ENCODE data around the gene C7orf57. TPM values are rescaled to one million over a fixed set of nuclear protein-coding genes. Genes with fewer than 3 reads are reported as not detected.
"Not testable (repeated sequence)": the region's sequence is repeated elsewhere in the genome, so short reads cannot be mapped to it uniquely, and the experiment has no call there.

Gene C7orf57
- total and polyA plus RNA-seq, 10 of the 15 experiments (the other 5 are each of a cell fraction or from before 2014, with no cell fraction given) = 0.04 to 0.21 (median 0.10) TPM; not detected in 5

DNA sequence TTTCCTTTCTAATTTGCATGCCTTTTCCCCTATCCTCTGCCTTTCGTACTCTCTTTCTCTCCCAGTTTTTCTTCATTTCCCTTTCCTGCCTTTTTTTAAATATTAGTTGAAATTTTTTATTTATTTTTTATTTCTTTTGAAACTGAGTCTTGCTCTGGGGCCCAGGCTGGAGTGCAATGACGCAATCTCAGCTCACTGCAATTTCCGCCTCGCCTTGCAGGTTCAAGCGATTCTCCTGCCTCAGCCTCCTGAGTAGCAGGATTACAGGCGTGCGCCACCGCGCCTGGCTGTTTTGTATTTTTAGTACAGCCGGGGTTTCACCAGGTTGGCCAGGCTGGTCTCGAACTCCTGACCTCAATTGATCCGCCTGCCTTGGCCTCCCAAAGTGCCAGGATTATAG, 35.9 kb upstream of the C7orf57 start (continued):
- TF ChIP-seq, protein P1, sequence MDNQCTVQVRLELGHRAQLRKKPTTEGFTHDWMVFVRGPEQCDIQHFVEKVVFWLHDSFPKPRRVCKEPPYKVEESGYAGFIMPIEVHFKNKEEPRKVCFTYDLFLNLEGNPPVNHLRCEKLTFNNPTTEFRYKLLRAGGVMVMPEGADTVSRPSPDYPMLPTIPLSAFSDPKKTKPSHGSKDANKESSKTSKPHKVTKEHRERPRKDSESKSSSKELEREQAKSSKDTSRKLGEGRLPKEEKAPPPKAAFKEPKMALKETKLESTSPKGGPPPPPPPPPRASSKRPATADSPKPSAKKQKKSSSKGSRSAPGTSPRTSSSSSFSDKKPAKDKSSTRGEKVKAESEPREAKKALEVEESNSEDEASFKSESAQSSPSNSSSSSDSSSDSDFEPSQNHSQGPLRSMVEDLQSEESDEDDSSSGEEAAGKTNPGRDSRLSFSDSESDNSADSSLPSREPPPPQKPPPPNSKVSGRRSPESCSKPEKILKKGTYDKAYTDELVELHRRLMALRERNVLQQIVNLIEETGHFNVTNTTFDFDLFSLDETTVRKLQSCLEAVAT (IDR thresholded peaks at IDR 0.05) = no peak
- TF ChIP-seq, protein P2, sequence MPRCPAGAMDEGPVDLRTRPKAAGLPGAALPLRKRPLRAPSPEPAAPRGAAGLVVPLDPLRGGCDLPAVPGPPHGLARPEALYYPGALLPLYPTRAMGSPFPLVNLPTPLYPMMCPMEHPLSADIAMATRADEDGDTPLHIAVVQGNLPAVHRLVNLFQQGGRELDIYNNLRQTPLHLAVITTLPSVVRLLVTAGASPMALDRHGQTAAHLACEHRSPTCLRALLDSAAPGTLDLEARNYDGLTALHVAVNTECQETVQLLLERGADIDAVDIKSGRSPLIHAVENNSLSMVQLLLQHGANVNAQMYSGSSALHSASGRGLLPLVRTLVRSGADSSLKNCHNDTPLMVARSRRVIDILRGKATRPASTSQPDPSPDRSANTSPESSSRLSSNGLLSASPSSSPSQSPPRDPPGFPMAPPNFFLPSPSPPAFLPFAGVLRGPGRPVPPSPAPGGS (IDR thresholded peaks at IDR 0.05; ENCODE audit: borderline replicate concordance, insufficient read depth, low read depth, low read length, poor library complexity, severe bottlenecking) = no peak
- TF ChIP-seq, protein P3, sequence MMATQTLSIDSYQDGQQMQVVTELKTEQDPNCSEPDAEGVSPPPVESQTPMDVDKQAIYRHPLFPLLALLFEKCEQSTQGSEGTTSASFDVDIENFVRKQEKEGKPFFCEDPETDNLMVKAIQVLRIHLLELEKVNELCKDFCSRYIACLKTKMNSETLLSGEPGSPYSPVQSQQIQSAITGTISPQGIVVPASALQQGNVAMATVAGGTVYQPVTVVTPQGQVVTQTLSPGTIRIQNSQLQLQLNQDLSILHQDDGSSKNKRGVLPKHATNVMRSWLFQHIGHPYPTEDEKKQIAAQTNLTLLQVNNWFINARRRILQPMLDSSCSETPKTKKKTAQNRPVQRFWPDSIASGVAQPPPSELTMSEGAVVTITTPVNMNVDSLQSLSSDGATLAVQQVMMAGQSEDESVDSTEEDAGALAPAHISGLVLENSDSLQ (IDR thresholded peaks at IDR 0.05) = no peak
- no peak for TF ChIP-seq ZSCAN29 (IDR thresholded peaks at IDR 0.05)
- TF ChIP-seq, protein P4, sequence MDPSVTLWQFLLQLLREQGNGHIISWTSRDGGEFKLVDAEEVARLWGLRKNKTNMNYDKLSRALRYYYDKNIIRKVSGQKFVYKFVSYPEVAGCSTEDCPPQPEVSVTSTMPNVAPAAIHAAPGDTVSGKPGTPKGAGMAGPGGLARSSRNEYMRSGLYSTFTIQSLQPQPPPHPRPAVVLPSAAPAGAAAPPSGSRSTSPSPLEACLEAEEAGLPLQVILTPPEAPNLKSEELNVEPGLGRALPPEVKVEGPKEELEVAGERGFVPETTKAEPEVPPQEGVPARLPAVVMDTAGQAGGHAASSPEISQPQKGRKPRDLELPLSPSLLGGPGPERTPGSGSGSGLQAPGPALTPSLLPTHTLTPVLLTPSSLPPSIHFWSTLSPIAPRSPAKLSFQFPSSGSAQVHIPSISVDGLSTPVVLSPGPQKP (IDR thresholded peaks at IDR 0.05; ENCODE audit: low read depth, low read length) = no peak
- TF ChIP-seq YY1 (IDR thresholded peaks at IDR 0.05; ENCODE audit: low read depth, low read length) = no peak
- no peak for TF ChIP-seq IKZF1 (conservative IDR thresholded peaks at IDR 0.05)

DNA sequence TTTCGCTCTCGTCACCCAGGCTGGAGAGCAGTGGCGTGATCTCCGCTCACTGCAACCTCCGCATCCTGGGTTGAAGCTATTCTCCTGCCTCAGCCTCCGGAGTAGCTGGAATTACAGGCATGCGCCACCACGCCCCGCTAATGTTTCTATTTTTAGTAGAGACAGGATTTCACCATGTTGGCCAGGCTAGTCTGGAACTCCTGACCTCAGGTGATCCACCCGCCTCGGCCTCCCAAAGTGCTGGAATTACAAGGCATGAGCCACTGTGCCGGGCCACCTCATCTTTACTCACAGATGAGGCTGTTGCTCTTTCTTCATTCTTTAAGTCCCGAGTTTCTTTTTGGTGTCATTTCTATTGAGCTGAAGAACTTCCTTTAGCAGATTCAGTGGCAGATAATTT, 35.2 kb upstream of the C7orf57 start:
- H4K20me1 ChIP-seq (ENCODE audit: control insufficient read depth, insufficient read depth); BruUV-seq (replicated peaks); intact Hi-C loops (cut with micrococcal nuclease; ENCODE audit: unreplicated experiment); in situ Hi-C loops (cut with MboI); ATAC-seq; H3K4me2 ChIP-seq (ENCODE audit: control insufficient read depth, insufficient read depth); H2AFZ ChIP-seq (ENCODE audit: control insufficient read depth, low read depth, low read length); H3K79me2 ChIP-seq (ENCODE audit: control insufficient read depth, insufficient read depth, low read length); DNase-seq (ENCODE audit: low read depth, low spot score); H3K9me3 ChIP-seq (replicated peaks; ENCODE audit: control insufficient read depth, insufficient read depth, low read length); H3K36me3 ChIP-seq (ENCODE audit: control insufficient read depth in 2 of 2, insufficient read depth in 2 of 2, low read length in 1 of 2); H3K27ac ChIP-seq (ENCODE audit: control insufficient read depth, insufficient read depth); POLR2A ChIA-PET; H3K27me3 ChIP-seq (replicated peaks in 1 of 2; ENCODE audit: control insufficient read depth in 2 of 2, insufficient read depth in 2 of 2, low read length in 1 of 2); H3K4me3 ChIP-seq; H3K4me1 ChIP-seq (ENCODE audit: control insufficient read depth, insufficient read depth, low read length); H3K9ac ChIP-seq (ENCODE audit: control insufficient read depth, insufficient read depth, low read length); FAIRE-seq: not testable (repeated sequence)
- ChIA-PET SMC1A (ENCODE audit: uncharacterized antibody, unreplicated experiment) (interaction anchor here (0.9 to 1.3 kb wide), 3 partner anchors 55 to 110 kb away, joined by 3 to 5 read pairs (median 5); no protein-coding TSS in a partner anchor), CTCF (interaction anchor here (0.6 to 1.1 kb wide), 3 partner anchors 8 to 1925 kb away, joined by 3 to 4 read pairs (median 3); no protein-coding TSS in a partner anchor), RAD21 (ENCODE audit: unreplicated experiment) (interaction anchor here (1.0 kb wide), 1 partner anchor 8 kb away, joined by 3 read pairs; no protein-coding TSS in a partner anchor)
- WGBS (ENCODE audit: insufficient coverage, insufficient replicate concordance, low lambda C conversion rate, missing lambda C conversion rate) = 82% methylated on average over 13 of the region's 13 CpGs
